K562 (cell line): ENCODE measurements around the gene PI4KA. TPM values are rescaled to one million over a fixed set of nuclear protein-coding genes. Genes with fewer than 3 reads are reported as not detected.

Source experiments
- ATAC-seq: fragments of 200-7000 bp; cut with Tn5 transposase; 3 replicates; pipeline ENCODE4 v1.9.1; 2020; ENCODE audit warnings: moderate library complexity
- BruUV-seq: library from RNA; stranded (reverse); fragments of 400-500 nt; replicated peaks from 2 replicates; lab custom pipeline; 2021; lab: Mats Ljungman, UMichigan
- CTCF ChIA-PET: fragments of 300-600 bp; formaldehyde crosslinking; extraction: SDS; loops from one replicate; lab custom pipeline; 2021; ENCODE audit warnings: low intra/inter-chr PET ratio; lab: Yijun Ruan, JAX
- POLR2A ChIA-PET: fragments of 300-600, 350-650 bp; sonication (Branson Sonifier 250); formaldehyde crosslinking; extraction: SDS; loops from one replicate; lab custom pipeline; 2021; ENCODE audit warnings: antibody characterized with exemption, inconsistent platforms; lab: Yijun Ruan, JAX
- DNase-seq, 4 experiments: peaks; one replicate each; pipeline versions ENCODE4 v3.0.0 to v3.0.0-alpha.2; 2011 to 2018; ENCODE audit warnings: low spot score in 3 of 4, mixed read lengths in 3 of 4; ENCODE audit errors: extremely low read depth in 1 of 4
- FAIRE-seq: peaks from 2 replicates; lab custom pipeline; 2011; peaks lifted over from hg19 to GRCh38; lab: Jason Lieb, UNC
- H2AFZ ChIP-seq: 2 replicates; pipeline ENCODE4 v1.6.0; 2011; ENCODE audit warnings: low read depth, low read length, control low read depth, inconsistent platforms
- H3K27ac ChIP-seq: fragments of 200-600 bp; 3 replicates; pipeline ENCODE4 v1.8.0; 2011; ENCODE audit warnings: low read depth, mild to moderate bottlenecking, control low read depth, inconsistent platforms, low read length, moderate library complexity, mixed read lengths; ENCODE audit errors: extremely low read depth
- H3K27me3 ChIP-seq, 2 experiments: fragments of 300-600 bp in 1 of 2; 2 replicates in 1 of 2; 3 replicates in 1 of 2; pipeline versions ENCODE4 v1.6.0 to v1.8.0; 2011; ENCODE audit warnings: inconsistent platforms in 2 of 2, low read length in 2 of 2, mild to moderate bottlenecking in 1 of 2, mixed read lengths in 1 of 2, moderate library complexity in 1 of 2; ENCODE audit not compliant: control insufficient read depth in 2 of 2, insufficient read depth in 2 of 2
- H3K36me3 ChIP-seq: fragments of 300-600 bp; 3 replicates; pipeline ENCODE4 v1.8.0; 2011; ENCODE audit warnings: mild to moderate bottlenecking, low read length, inconsistent platforms; ENCODE audit not compliant: control insufficient read depth, insufficient read depth
- H3K4me1 ChIP-seq, 2 experiments: fragments of 200-600 bp in 1 of 2; replicated peaks in 1 of 2; 2 replicates in 1 of 2; 3 replicates in 1 of 2; pipeline versions ENCODE4 v1.5.1 to v1.8.0; 2011; ENCODE audit warnings: inconsistent platforms in 2 of 2, low read length in 2 of 2, mild to moderate bottlenecking in 1 of 2, mixed read lengths in 1 of 2, moderate library complexity in 1 of 2; ENCODE audit not compliant: control insufficient read depth in 2 of 2, insufficient read depth in 2 of 2
- H3K4me2 ChIP-seq: 2 replicates; pipeline ENCODE4 v1.6.1; 2011; ENCODE audit warnings: low read length, control low read depth, inconsistent platforms, mixed read lengths; ENCODE audit not compliant: insufficient read depth
- H3K4me3 ChIP-seq: fragments of 200-600 bp; sonication (generic), shearing (Covaris generic); 2 replicates; pipeline ENCODE4 v1.5.1; 2016; ENCODE audit warnings: control low read depth, inconsistent platforms
- H3K79me2 ChIP-seq: fragments of 200-600 bp; 3 replicates; pipeline ENCODE4 v1.8.0; 2011; ENCODE audit warnings: low read length, inconsistent platforms; ENCODE audit not compliant: control insufficient read depth, insufficient read depth
- H3K9ac ChIP-seq, 2 experiments: 2 replicates each; pipeline versions ENCODE4 v1.6.0 to v1.6.1; 2011; ENCODE audit warnings: low read depth in 2 of 2, low read length in 2 of 2, control low read depth in 1 of 2, inconsistent platforms in 1 of 2, mild to moderate bottlenecking in 1 of 2, mixed read lengths in 1 of 2; ENCODE audit not compliant: insufficient read depth in 1 of 2
- H3K9me1 ChIP-seq: one replicate; pipeline ENCODE4 v1.6.0; 2011; ENCODE audit warnings: inconsistent platforms, mild to moderate bottlenecking, low read length, moderate library complexity; ENCODE audit not compliant: control insufficient read depth, insufficient read depth
- H3K9me3 ChIP-seq: replicated peaks from 2 replicates; pipeline ENCODE4 v1.5.1; 2011; ENCODE audit warnings: low read depth, low read length, inconsistent platforms; ENCODE audit not compliant: control insufficient read depth, insufficient read depth
- H4K20me1 ChIP-seq: replicated peaks from 2 replicates; pipeline ENCODE4 v1.6.1; 2011; ENCODE audit warnings: low read length, inconsistent platforms, mixed read lengths; ENCODE audit not compliant: control insufficient read depth, insufficient read depth
- AFF1 ChIP-seq, 2 experiments: fragments of 450-650 bp; IDR thresholded peaks; 2 replicates each; pipeline ENCODE4 v1.6.1; 2018; ENCODE audit warnings: mild to moderate bottlenecking in 2 of 2, low read depth in 1 of 2; ENCODE audit not compliant: partially characterized antibody in 2 of 2
- ATF3 ChIP-seq, 2 experiments: fragments of 450-650 bp in 1 of 2; sonication (generic) in 1 of 2; formaldehyde crosslinking in 1 of 2; IDR thresholded peaks in 1 of 2; conservative IDR thresholded peaks in 1 of 2; 2 replicates each; pipeline versions ENCODE4 v1.6.1 to v1.8.1; 2016 to 2023; ENCODE audit warnings: mild to moderate bottlenecking in 2 of 2, moderate library complexity in 2 of 2, inconsistent platforms in 1 of 2, missing genetic modification reagents in 1 of 2
- FOXP4 ChIP-seq: sonication (generic); formaldehyde crosslinking; IDR thresholded peaks from 2 replicates; pipeline ENCODE4 v1.8.0; 2022; ENCODE audit warnings: mild to moderate bottlenecking, missing genetic modification reagents, borderline replicate concordance
- IRF2 ChIP-seq: sonication (generic); formaldehyde crosslinking; IDR thresholded peaks from 2 replicates; pipeline ENCODE4 v1.8.1; 2022; ENCODE audit warnings: mild to moderate bottlenecking, missing genetic modification reagents
- RAD21 ChIP-seq, 2 experiments: fragments of 250-450 bp in 1 of 2; fragments of 450-650 bp in 1 of 2; sonication (Bioruptor Pico) in 1 of 2; formaldehyde crosslinking in 1 of 2; IDR thresholded peaks in 1 of 2; conservative IDR thresholded peaks in 1 of 2; 2 replicates each; pipeline versions ENCODE4 v1.4.0 to v1.8.0; 2020 to 2022; ENCODE audit warnings: mild to moderate bottlenecking in 2 of 2, moderate library complexity in 1 of 2
- SMARCE1 ChIP-seq: fragments of 450-650 bp; IDR thresholded peaks from 2 replicates; pipeline ENCODE4 v1.7.1; 2016; ENCODE audit warnings: mild to moderate bottlenecking
- ZBTB43 ChIP-seq: sonication (generic); formaldehyde crosslinking; IDR thresholded peaks from 2 replicates; pipeline ENCODE4 v1.8.0; 2023; ENCODE audit warnings: mild to moderate bottlenecking, missing genetic modification reagents
- ZKSCAN1 ChIP-seq: fragments of 150-350 bp; IDR thresholded peaks from 2 replicates; pipeline ENCODE4 v1.6.1; 2016; ENCODE audit warnings: low read depth, low read length
- ZNF77 ChIP-seq: fragments of 250-450 bp; sonication (Bioruptor Pico); IDR thresholded peaks from 2 replicates; pipeline ENCODE4 v1.5.0; 2020
- WGBS: fragments of 100-300 bp; shearing (Covaris generic); methylation state at CpG from one replicate; pipeline ENCODE4 v1.1.6; 2016; ENCODE audit warnings: low coverage, mixed read lengths; ENCODE audit not compliant: insufficient coverage; ENCODE audit errors: missing lambda C conversion rate; 5-methylcytosine and 5-hydroxymethylcytosine counted together
- in situ Hi-C: fragments of 300-500 bp; cut with MboI; formaldehyde crosslinking; loops from 4 replicates; pipeline ENCODE4 v1.15.0; 2018; ENCODE audit warnings: inconsistent platforms, mixed read lengths
- intact Hi-C: fragments of 100-400 bp; cut with micrococcal nuclease; formaldehyde crosslinking; loops from 2 replicates; pipeline ENCODE4 v1.14.2; 2022
- polyA plus RNA-seq, 8 experiments: library from polyadenylated mRNA; depleted of rRNA in 4 of 8; stranded (reverse) in 5 of 8; unstranded in 3 of 8; fragments of >200 nt; fragmentation: Nextera tagmentation in 2 of 8; fragmentation: Illumina TruSeq in 1 of 8; extraction: Ambion mirVana in 2 of 8; extraction: Trizol in 1 of 8; gene quantifications; 2 replicates each; pipeline versions ENCODE4 v1.2.1 to v1.2.3, GENCODE V29; 2011 to 2014; ENCODE audit warnings: inconsistent platforms in 1 of 8, missing spikeins in 1 of 8
- total RNA-seq, 7 experiments: library from RNA; depleted of rRNA in 6 of 7; stranded (reverse); fragments of >200 nt in 6 of 7; fragmentation: Illumina TruSeq in 2 of 7; extraction: Trizol in 2 of 7; gene quantifications; 2 replicates each; pipeline versions ENCODE4 v1.2.1 to v1.2.3, GENCODE V29; 2011 to 2021; ENCODE audit warnings: low replicate concordance in 1 of 7

PI4KA gene
- total and polyA plus RNA-seq, 9 of the 15 experiments (the other 6 are each of a cell fraction or from before 2014, with no cell fraction given): 7.3 to 187 (median 84.7) TPM

GRCh38 chr22:20760084-20760483, 98.5 kb downstream of the PI4KA start (continued):
- TF ChIP-seq ATF3 (IDR thresholded peaks at IDR 0.05) (peak; percentile 65), ATF3 (CRISPR knock-in tag; conservative IDR thresholded peaks at IDR 0.05) (no peak), ZKSCAN1 (no peak), ZNF77 (CRISPR knock-in tag) (0 out of 2 replicates have a peak, but pooled peaks have one; percentile 66), FOXP4 (no peak)

GRCh38 chr22:20758688-20759087, 99.9 kb downstream of the PI4KA start:
- Histone ChIP-seq H3K27me3 (no peaks in the 10 kb centered on the region), H3K36me3 (peaks cover 36% of the 10 kb centered on the region), H2AFZ (no peak overlapping the region), H3K4me1 (no peaks in the 10 kb centered on the region), H3K79me2 (no peaks in the 10 kb centered on the region), H3K9ac (no peak overlapping the region), H3K9me1 (no peaks in the 10 kb centered on the region), H3K4me2 (no peak overlapping the region), H3K27ac (no peak overlapping the region), H4K20me1 (no peaks in the 10 kb centered on the region), H3K4me3 (no peak overlapping the region), H3K9me3 (no peaks in the 10 kb centered on the region)
- 89% methylated on average over 2 of the region's 2 CpGs for WGBS
- intact Hi-C loops (loop anchor here (1.0 kb wide), 1 partner anchor 26 kb away; no protein-coding TSS in a partner anchor), in situ Hi-C loops (no loop called here)
- ChIA-PET POLR2A (interaction anchor here (0.5 to 3.9 kb wide), 8 partner anchors 9 to 1405 kb away, joined by 3 to 27 read pairs (median 4); partner anchors contain the start of gene SERPIND1), CTCF (interaction anchor here (1.0 to 1.5 kb wide), 3 partner anchors 24 to 128 kb away, joined by 3 to 12 read pairs (median 3); no protein-coding TSS in a partner anchor)
- DNase-seq (peak in 1 of 4 experiments; percentile 64), ATAC-seq (peak; percentile 86), FAIRE-seq (no peak)
- BruUV-seq: no TSS peak
- TF ChIP-seq SMARCE1 (no peak), AFF1 (IDR thresholded peaks at IDR 0.05; ENCODE audit: low read depth in 1 of 2, partially characterized antibody in 2 of 2) (peak in 1 of 2 experiments; percentile 32), ZBTB43 (CRISPR knock-in tag) (no peak), RAD21 (CRISPR knock-in tag; conservative IDR thresholded peaks at IDR 0.05 in 1 of 2, IDR thresholded peaks at IDR 0.05 in 1 of 2) (peak in 1 of 2 experiments; percentile 59; a peak in 2 of 4 replicates), IRF2 (CRISPR knock-in tag) (no peak; the same call in 1 of the 2 replicates)
